ENCODE results near the gene CGREF1.

DNA sequence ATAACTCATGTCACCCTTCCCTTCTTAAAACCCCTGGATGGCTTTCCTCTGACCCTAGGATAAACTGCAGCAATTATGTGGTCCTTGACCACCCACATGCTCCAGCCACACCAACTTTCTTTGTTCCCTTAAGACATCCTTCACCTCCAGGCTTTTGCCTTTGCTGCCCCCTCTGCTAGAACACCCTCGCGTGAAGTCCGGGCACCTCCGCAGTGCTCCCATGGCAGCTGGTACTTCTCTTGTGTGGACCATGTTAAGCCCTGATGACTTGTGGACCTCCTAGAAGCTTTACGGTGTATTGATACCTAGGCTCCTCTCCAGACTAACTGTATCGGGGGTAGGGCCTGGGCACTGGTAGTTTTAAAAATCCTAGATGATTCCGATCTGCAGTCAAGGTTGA lies 3.9 kb upstream of the CGREF1 start:
- TF ChIP-seq, protein P1, sequence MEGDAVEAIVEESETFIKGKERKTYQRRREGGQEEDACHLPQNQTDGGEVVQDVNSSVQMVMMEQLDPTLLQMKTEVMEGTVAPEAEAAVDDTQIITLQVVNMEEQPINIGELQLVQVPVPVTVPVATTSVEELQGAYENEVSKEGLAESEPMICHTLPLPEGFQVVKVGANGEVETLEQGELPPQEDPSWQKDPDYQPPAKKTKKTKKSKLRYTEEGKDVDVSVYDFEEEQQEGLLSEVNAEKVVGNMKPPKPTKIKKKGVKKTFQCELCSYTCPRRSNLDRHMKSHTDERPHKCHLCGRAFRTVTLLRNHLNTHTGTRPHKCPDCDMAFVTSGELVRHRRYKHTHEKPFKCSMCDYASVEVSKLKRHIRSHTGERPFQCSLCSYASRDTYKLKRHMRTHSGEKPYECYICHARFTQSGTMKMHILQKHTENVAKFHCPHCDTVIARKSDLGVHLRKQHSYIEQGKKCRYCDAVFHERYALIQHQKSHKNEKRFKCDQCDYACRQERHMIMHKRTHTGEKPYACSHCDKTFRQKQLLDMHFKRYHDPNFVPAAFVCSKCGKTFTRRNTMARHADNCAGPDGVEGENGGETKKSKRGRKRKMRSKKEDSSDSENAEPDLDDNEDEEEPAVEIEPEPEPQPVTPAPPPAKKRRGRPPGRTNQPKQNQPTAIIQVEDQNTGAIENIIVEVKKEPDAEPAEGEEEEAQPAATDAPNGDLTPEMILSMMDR (IDR thresholded peaks at IDR 0.05): no peak
- no peak for TF ChIP-seq POLR2A (IDR thresholded peaks at IDR 0.05)
- no peak for TF ChIP-seq POLR2AphosphoS5 (IDR thresholded peaks at IDR 0.05; ENCODE audit: insufficient read depth in 1 of 2, low read depth in 1 of 2)
